AG20443 (cell line): ENCODE measurements around the gene MYOF.
"Not testable (repeated sequence)": the region's sequence is repeated elsewhere in the genome, so short reads cannot be mapped to it uniquely, and the experiment has no call there.

ENCODE experiments used
- DNase-seq: peaks from one replicate; pipeline ENCODE4 v3.0.0; 2012; ENCODE audit warnings: low spot score, mixed read lengths

Gene MYOF

GRCh38 chr10:93342921-93343320 lies 139.2 kb downstream of the MYOF start:
- DNase-seq, result no peak

DNA sequence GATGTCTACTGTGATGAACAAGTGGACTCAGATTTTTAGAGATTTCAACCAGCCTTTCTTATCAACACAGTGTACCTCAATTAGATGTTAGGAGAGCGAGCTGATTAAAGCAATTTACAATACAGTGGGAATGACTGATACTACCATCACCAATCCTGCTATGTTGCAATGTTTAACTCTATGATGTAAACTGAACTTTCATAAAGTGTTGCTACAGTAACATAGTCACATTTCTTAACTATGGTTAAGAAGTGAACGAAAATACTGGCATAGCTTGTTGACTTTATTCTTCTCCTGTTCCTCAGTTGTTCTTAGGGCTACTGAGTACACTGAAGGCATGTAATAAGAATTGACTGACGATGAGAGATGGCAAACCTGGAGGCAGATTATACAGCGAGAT lies 139.8 kb downstream of the MYOF start:
- DNase-seq, result no peak

DNA sequence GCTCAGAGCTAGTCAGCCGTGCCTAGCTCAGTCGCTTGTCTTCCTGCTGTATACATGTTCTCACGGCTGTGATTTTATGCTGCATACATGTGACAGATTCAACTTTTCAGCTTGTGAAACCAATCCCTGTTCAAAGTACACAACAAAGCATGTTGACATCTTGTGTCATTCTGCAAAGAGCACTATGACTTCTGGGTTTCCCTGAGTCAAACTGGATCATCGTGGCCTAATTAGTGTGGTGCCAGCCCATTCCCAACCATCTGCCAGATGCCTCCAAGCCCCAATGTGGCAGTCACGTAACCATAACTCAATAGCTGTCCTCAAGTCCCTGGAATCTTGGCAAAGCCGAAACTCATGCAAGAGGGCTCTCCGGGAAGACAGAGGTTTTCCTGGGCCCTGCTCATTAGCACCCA lies 144.8 kb downstream of the MYOF start:
- DNase-seq, result peak; percentile 57

- no peak for DNase-seq
Measured at GRCh38 chr10:93336678-93337077, 145.5 kb downstream of the MYOF start.

- no peak for DNase-seq
Measured at GRCh38 chr10:93336110-93336509, 146.0 kb downstream of the MYOF start.

DNA sequence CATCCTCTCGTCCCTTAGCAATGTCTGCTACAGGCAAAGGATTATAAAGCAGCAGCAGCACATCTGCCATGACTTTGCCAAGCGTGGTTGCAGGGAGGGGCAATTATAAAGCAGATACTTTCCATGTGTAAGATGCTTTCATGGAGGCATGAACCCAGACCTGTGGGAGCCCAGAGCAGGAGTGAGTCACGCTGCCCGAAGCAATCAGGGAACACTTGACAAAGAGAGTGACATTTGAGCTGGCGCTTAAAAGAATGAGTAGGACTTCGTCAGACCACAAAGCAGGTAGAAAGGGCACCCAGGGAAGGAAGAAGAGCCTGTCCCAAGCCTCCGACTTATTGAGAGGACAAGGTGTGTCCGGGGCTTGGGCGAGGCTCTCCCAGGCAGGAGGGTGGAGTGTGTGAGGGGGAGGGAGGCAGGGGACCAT lies 147.2 kb downstream of the MYOF start:
- DNase-seq, result peak; percentile 67

- no peak for DNase-seq
Measured at GRCh38 chr10:93334181-93334580, 148.0 kb downstream of the MYOF start.

- no peak for DNase-seq
Measured at GRCh38 chr10:93333278-93333978, 148.7 kb downstream of the MYOF start.

DNA sequence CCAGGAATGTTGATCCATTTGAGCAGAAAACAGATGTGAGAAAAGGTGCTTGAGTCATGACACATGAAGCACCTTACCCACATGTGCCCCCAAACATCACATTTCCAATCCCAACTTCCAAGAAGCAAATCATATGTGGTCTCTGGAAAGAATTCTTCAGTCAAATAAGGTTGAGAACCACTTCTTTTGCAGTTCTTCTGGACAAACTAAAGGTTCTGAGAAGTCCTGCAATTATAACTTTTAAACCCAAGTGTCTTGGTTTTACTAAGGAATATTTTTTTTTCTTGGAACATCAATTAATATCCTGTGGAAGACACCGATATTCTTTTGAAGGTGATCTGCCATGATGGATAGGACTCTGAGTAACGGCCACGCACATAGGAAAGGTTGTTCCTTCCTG lies 151.3 kb downstream of the MYOF start:
- no peak for DNase-seq

- no peak for DNase-seq
Measured at GRCh38 chr10:93319896-93320295, 162.2 kb downstream of the MYOF start.

- DNase-seq, result no peak
Measured at GRCh38 chr10:93319096-93319495, 163.0 kb downstream of the MYOF start.

DNA sequence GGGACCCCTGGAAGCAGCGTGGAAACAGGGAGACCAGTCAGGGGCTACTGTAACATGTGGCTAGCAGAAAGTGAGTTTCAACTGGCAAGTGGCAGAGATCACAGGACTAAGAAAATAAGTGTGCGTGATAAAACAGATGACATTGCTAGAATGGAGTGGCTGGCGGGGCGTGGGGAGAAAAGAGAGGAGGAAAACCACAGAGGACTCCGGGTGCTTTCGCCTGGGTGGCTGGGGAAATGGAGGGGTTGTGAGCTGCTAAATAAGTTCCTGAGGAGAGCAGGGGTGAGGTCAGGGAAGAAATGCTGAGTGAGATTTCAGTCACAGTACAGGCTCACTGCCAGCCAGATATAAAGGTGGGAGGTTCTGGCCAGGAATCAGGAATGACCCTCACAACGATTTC lies 166.9 kb downstream of the MYOF start:
- DNase-seq, result no peak

- DNase-seq, result not testable (repeated sequence)
Measured at GRCh38 chr10:93314656-93315055, 167.5 kb downstream of the MYOF start.

- no peak for DNase-seq
Measured at GRCh38 chr10:93313798-93314197, 168.3 kb downstream of the MYOF start.

DNA sequence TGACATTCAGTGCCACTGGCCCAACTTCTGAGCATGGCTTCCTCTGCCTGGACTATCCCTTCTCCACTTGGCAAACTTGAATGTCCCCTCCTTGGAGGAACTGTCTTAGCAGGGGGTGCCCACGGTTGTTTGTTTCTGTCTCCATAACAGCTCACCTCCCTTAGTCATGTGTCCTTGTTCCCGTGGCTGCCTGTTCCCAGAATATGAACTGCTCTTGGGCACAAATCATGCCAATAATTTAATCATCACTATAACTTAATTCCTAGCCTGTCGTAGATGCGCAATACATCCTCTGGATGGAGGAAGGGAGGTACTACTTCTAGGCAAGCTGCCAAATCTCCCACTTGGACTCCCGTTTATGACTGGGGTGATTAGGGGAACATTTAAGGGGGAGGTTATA lies 173.1 kb downstream of the MYOF start:
- DNase-seq, result peak; percentile 33

- DNase-seq, result no peak
Measured at GRCh38 chr10:93305122-93305521, 177.0 kb downstream of the MYOF start.

DNA sequence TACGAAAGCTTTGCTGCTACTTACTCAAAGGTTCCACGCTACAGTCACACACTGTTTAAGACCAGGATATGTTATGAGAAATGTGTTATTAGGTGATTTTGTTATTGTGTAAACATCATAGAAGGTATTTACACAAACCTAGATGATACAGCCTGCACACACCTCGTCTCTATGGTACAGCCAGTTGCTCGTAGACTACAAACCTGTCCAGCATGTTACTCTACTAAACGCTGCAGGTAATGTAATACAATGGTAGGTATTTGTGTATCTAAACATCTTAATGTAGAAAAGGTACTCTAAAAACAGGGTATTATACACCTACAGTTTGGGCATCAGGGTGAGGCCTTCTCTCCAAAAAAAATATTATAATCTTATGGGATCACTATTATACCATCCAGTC lies 181.2 kb downstream of the MYOF start:
- no peak for DNase-seq

DNA sequence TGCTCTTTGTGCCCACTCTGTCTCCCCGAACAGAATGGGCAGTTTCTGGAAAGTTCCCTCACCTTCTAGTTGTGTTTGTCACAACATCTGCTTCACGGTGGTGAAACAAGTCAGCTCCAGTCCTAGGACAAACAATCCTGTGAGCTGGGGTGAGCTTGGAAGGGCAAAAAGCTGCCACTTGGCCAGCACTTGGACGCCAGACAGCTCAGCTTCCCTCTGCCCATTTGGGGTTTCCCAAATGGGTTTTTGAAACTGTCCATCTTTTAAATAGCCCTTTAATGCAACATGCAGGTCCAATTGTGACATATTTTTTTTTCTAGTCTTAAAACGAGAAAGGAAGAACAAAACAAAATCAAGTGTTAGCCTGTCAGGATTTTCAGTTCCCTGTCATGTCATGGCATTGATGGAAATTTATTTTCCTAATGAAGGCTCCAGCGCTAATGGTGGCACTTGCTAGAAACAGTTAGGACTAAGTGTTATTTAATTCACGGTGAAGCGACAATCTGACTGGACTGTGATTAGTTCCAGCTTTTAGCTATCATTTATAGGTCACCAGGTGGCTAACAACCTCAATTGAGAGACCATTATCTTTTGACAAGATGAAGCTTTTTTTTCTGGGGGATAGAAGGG lies 181.7 kb downstream of the MYOF start:
- DNase-seq, result no peak

DNA sequence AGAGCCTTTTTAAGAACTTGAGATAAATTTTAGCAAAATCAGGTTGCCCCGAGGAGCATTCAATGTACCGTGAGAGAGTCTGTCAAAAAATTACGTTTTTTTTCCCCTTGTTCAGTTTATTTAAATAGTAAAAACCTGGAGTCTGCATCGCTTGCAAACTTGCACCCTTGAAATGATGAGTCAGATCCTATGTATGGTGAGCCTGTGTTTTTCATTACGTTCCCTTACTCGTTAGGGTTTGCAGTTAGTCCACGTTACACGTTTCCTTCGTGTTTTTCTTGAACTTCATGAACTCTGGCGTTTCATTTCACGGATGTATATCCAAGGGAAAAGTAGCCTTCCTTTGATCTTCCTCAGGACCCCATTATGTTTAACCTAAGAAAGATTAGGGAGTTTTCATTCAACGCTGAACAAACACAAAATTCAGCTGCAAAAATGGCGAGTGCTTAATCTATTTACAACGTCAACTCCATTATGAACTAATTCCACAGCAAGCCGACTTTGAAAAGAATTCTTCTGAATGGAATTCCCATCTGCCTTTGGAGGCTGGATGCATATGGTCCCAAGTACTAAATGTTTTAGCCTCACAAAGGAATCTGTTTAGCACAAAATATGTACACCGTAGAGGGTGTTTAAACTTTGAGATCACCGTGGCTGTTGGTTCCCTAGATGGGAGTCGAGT lies 182.4 kb downstream of the MYOF start:
- DNase-seq, result no peak

GRCh38 chr10:93299195-93299594 lies 182.9 kb downstream of the MYOF start:
- DNase-seq, result no peak

DNA sequence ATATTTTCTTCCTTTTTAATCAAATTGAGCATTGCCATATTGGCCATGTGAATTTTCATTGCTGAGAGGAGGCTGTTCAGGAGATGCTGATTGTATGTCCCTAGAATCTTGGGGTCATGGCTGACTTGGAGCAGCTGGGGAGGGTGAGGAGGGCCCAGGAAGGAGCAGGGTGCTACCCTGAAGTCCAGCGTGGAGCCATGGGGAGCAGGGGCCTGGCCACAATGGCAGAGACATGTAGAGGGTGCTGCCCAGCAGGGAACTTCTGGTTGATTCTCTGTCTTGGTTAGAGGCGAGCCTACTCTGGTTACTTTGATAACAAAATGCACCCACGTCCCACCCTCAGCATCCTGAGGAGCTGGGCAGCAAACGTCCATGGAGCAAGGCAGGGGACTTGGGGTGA lies 186.0 kb downstream of the MYOF start:
- no peak for DNase-seq

- DNase-seq, result no peak
Measured at GRCh38 chr10:93293999-93294398, 188.1 kb downstream of the MYOF start.

DNA sequence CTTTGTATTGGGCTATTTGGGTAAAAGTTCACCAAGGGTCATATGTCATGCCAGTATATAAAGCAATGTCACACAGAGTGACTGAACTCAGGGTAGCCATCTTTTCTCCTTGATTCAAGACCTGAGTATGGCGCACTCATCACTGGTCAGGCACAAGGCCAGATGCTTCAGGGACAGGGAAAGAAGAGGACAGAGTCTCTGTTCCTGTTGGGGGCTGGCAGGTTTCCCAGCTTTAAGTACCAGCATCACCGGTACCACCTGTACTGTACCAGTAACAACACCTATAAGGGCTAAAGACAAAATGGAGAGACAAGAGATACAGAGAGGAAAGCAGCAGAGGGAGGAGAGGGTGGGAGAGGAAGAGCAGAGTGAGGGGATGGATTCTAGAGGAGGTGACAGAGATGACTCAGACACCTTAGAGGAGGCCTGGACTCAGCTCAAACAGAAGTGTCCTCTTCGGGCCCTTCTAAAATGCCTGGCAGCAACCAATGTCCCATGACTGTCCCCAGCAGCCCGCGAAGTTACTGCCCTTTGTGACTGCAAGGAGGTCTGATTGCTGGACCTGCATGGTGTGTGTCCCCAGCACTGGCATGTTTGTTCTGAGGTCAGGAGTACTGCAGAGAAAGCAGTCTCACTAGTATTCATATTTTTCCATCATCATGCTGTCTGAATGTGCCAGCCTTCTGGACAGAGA lies 191.3 kb downstream of the MYOF start:
- no peak for DNase-seq
